Measurements from ENCODE around the gene SIX5. TPM values are rescaled to one million over a fixed set of nuclear protein-coding genes. Genes with fewer than 3 reads are reported as not detected.
"Not testable (repeated sequence)": the region's sequence is repeated elsewhere in the genome, so short reads cannot be mapped to it uniquely, and the experiment has no call there.

Gene SIX5
- total RNA-seq, 1 donor from 2014 or later: 5.0 TPM

DNA sequence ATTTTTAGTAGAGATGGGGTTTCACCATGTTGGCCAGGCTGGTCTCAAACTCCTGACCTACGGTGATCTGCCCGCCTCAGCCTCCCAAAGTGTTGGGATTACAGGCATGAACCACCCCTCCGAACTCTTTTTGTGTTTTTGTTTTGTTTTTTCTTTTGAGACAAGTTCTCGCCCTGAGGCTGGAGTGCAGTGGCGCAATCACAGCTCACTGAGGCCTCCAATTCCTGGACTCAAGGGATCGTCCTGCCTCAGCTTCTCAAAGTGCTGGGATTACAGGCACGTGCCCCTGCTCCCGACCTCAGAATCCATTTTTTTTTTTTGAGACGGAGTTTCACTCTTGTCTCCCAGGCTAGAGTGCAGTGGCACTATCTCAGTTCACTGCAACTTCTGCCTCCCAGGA, 11.4 kb downstream of the SIX5 start:
- no peak for DNase-seq (ENCODE audit: low read depth in 2 of 2)

- DNase-seq (ENCODE audit: low read depth in 2 of 2): no peak
Measured at GRCh38 chr19:45754323-45754722, 14.7 kb downstream of the SIX5 start.

DNA sequence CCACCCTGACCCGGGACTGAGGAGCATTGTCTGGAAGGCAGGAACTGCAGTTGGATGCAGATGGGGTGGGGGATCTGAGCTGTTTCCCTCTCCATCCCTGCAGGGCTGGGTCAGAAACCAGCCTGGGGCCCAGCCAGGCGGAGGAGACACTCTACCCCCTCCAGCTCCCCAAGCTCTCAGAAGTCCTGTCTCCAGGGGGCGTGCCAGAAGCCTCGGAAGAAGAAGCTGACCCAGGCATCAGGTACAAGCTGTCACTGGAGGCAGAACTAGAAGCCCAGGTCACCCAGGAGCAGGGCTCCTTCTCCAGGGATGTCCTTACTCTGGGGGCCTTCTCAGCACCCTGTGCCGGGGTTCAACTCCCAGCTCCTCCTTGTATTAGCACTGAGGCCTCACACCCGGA, 15.5 kb downstream of the SIX5 start:
- DNase-seq (ENCODE audit: low read depth in 2 of 2): no peak

- no peak for DNase-seq (ENCODE audit: low read depth in 2 of 2)
Measured at GRCh38 chr19:45752639-45753038, 16.4 kb downstream of the SIX5 start.

GRCh38 chr19:45751483-45751882, 17.6 kb downstream of the SIX5 start:
- not testable (repeated sequence) for DNase-seq (ENCODE audit: low read depth in 2 of 2)

DNA sequence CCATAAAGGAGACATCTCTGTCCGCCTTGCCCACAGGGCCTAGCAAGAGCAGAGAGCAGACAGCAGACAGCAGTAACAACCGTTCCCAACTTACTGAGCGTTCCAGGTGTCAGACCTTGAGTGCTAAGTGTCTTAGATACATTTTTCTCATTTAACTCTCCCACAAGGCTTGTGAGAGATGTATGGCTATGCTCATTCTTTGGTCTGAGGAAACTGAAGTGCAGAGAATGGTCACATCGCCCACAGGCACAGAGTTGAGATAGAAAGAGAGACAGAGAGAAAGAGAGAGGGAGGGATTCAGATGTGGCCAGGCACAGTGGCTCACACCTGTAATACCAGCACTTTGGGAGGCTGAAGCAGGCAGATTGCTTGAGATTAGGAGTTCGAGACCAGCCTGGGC, 21.5 kb downstream of the SIX5 start:
- DNase-seq (ENCODE audit: low read depth in 2 of 2): no peak

DNA sequence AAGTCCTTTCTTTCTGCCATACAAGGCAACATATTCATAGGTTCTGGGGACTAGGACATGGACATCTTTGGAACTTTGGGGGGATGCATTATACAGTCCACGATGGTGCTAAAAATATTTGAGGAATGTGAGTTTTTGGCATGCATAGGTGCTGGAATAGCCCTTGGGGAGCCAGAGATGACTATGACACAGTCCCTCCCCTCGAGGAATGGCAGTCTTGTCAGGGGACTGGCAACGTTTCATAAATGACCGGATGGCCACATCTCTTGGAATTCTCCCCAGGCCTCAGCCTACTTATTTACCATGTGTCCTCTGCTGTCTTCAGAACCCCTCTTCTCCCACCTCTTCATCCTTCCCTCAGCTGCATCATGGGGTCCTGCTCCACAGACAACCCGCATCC, 22.2 kb downstream of the SIX5 start:
- DNase-seq (ENCODE audit: low read depth in 2 of 2): no peak

DNA sequence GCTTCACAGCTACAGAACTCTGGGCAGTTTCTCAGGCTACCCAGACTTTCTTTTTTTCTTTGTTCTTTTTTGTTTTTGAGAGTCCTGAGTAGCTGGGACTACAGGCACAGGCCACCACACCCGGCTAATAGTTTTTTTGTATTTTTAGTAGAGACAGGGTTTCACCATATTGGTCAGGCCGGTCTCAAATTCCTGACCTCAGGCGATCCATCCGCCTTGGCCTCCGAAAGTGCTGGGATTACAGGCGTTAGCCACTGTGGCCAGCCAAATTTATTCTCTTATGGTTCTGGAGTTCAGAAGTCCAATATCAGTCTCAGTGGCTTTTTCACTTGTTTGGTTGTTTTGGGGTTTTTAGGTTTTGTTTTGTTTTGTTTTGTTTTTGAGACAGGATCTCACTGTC, 23.4 kb downstream of the SIX5 start:
- DNase-seq (ENCODE audit: low read depth in 2 of 2): no peak

DNA sequence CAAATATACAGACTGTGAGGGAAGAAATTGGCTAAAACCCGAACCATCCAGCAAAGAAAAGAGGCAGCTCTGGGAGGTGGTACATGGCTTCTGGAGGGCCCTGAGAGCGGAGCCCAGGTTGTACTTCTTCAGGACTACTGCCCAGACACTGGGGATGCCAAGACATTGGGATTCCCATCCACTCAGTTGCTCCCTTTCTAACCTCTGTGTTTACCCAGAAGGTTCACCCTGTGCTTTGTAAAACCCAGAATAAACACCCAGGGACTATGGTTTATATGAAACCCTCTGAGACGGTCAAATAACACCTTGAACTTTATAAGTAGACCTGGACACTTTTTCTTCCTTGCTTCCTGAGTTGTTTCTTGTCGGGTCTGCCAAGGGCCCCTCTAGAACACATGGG, 26.1 kb downstream of the SIX5 start:
- no peak for DNase-seq (ENCODE audit: low read depth in 2 of 2)

DNA sequence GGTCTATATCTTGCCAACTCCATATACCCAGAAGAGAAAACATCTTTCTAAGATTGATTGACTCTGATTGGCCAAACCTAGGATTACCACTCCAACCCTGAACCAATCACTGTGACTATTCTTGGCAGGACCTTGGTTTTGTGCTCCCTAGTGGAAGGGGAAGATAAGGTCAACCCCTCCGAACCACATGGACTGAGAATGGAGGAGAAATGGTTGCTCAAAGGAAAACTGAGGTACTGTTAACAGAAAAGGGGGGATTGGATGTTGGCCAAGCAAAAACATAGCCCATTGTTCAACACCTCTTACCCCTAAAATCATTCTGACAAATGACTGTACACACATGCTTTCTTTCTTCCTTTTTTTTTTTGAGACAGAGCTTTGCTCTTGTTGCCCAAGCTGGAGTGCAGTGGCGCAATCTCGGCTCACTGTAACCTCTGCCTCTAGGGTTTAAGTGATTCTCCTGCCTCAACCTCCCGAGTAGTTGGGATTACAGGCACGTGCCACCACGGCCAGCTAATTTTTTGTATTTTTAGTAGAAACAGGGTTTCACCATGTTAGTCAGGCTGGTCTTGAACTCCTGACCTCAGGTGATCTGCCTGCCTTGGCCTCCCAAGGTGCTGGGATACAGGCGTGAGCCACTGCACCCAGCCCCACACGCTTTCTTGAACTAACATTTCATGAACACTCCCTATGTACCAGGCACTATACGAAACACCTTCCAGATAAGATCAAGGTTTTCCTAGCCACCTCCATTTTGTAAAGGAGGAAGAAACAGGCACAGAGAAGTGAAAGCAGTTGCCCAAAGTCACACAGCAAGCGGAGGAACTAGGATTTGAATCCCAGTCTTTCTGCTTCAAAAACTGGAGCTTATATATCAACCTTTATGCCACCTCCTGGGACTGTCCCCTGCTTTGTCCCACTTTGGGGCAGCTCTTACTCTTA, 29.3 kb downstream of the SIX5 start:
- no peak for DNase-seq (ENCODE audit: low read depth in 2 of 2)

DNA sequence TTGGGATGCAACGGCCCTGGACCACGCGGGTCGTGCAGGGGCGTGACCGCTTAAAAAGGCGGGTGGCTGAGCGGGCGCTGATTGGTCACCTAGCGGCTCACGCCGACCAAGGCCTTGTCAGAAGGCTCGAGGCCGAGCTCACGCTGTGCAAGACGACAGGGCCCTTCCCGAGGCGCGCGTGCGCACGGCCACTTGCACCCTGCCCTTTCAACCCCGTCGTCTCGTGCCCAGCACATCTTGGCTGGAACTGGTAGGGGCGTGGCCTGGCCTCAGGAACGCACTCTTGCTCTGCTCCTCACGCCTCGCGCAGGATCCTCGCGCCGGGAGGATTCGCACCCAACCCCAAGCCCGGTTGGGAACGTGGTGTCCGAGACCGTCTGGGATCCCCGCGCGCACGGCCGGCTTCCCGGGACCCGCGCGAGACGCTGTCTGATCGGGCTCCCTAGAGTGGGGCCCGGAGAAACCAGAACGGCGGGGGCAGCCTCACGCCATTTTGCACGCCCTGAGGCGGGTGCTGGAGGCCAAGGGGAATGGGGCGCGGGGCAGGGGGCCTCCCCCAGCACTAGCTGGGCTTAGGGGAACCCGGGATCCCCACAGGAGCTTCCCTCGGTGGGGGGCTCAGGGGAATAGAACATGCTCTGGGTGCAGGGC, 35.8 kb downstream of the SIX5 start, which contains the start of gene MEIOSIN:
Gene MEIOSIN, plus strand, starts transcription at position 280 of the 651 bp plus-strand sequence. CDS start 1,938 bp downstream, outside the sequence.
- DNase-seq (ENCODE audit: low read depth in 2 of 2): no peak

DNA sequence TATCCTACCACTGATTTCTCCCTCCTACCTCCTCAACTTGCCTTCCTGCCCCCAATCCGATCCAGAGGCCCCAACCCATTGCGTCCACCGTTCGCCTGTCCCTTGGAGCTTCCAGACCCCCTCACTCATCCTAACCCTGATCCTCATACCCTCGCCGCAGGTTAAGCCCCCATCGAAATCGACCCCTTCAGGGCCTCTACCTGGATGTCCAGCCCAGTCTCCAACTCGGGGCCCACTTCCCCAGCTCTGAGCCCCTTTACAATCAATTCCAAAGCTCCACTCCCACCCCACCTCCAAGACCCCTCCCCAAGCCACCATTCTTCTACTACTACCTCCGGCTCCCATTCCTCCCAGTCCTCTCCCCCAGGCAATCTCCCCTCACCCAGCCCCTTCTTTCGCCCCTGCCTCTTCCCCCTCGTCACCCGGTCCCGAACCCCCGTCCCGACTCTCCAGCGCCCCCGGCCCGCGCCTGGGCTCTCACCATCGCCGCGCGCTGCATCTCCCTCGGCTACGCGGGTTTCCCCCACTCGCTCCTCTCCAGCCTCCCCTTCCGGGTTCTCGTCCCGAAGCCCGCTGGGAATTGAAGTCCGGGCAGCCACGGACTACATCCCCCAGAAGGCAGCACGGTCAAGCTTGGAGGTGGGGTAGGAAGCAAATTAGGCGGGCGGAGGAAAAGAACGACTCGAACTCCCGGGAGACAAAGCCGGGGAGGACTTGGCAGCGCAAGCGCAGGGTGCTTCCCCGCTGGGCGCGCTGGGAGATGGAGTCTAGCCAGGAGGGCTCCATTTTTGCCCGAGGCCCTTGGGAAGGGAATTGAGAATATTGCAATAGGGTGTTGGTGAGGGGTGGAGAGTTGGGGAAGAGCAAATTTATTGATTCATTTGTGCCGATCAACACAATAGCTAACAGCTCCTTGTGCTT, 38.4 kb downstream of the SIX5 start, which contains the start of gene FBXO46:
Gene FBXO46, minus strand, starts transcription at position 529 of the 921 bp plus-strand sequence. CDS start 17,401 bp downstream, outside the sequence.
- peak; percentile 97 to 98 for DNase-seq (ENCODE audit: low read depth in 2 of 2)

GRCh38 chr19:45729800-45730290, 39.2 kb downstream of the SIX5 start:
- peak; percentile 28 to 52 for DNase-seq (ENCODE audit: low read depth in 2 of 2)

DNA sequence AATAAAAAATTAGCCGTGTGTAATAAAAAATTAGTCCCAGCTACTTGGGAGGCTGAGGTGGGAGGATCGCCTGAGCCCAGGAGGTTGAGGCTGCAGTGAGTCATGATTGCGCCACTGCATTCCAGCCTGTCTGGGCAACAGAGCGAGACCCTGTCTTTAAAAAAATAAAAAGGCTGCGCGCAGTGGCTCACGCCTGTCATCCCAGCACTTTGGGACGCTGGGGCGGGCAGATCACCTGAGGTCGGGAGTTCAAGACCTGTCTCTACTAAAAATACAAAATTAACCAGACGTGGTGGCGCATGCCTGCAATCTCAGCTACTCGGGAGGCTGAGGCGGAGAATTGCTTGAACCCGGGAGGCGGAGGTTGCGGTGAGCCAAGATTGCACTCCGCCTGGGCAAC, 40.4 kb downstream of the SIX5 start:
- not testable (repeated sequence) for DNase-seq (ENCODE audit: low read depth in 2 of 2)

DNA sequence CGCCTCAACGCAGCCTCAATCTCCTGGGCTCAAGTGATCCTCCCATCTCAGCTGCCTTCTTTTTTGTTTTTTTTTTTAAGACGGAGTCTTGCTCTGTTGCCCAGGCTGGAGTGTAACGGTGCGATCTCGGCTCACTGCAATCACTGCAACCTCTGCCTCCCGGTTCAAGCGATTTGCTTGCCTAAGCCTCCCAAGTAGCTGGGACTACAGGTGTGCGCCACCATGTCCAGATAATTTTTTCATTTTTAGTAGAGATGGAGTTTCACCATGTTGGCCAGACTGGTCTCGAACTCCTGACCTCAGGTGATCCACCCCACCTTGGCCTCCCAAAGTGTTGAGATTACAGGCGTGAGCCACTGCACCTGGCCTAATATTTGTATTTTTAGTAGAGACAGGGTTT, 49.0 kb downstream of the SIX5 start:
- not testable (repeated sequence) for DNase-seq (ENCODE audit: low read depth in 2 of 2)

- peak; percentile 11 to 18 for DNase-seq (ENCODE audit: low read depth in 2 of 2)
Measured at GRCh38 chr19:45717983-45718650, 50.9 kb downstream of the SIX5 start.

DNA sequence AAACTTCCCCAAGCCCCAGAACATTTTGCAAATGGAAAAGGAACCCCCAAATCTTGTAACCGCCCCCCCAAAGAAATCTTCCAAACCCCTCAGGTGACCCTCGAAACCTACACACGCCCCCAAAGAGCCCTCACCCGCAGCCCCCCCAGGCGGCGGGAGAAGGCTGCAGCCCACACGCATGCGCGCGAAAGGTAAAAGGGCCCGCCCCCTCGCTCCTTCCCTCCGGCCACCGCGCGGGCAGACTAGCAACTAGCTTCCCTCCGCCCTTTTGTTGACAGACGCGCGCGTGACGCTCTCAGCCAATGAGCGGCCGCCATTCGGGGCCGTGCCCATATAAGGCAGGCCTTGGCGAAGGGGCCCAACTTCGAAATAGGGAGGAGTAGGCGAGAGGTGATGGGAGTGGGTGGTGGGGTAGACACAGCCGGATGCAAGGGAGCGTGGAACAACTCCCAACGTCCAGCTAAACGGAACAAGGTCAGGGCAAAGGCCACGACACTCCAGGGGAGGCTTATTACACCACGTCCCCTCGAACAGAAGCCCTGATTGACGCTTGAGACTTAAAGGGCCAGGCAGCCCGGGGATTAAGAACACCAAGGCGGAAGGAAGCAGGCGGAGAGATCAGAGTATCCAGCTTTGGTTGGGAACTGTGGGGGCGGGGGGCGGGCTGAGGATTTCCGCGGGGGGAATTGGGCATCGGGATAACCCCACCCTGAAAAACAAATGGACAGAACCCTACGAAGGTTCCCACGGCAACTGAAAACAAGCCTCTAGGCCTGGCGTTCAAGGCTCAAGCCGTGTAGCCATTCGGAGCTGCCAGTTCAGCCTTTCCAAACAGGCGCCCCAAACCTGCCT, 51.7 kb downstream of the SIX5 start:
- DNase-seq (ENCODE audit: low read depth in 2 of 2): peak; percentile 99 to 100

DNA sequence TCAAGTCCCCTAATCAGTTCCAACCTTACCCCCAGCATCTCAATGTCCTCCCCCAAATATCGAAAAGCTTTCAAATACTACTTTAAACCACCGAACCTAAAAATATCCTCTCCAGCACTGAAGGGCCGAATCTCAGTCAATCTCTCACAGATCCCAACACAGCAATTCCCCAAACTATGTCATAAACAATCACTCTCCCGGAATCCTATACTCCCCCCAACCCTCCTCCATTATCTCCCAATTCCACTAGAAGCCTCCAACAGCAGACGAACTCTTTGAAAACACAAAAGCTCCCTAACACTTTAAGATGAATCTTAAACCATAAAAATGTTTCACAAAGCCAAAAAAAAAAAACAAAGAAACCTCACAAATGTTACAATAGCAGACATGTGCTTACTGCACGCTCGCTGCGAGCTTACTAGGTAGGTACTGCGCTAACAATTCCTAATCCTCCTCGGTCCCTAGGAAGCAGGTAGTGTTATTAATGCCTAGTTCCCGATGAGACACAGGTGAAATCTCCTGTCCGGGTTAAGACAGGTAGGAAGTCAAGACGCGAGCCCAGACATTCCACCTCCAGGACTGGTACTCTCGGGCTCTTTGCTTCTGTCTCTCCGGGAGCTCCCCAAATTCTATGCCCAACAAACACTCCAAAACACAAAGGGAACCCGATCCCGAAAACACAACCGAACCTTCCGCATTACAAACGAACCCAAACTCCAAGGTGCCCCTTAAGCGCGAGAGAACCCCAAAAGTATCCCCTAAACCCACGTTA, 52.5 kb downstream of the SIX5 start:
- peak; percentile 27 to 54 for DNase-seq (ENCODE audit: low read depth in 2 of 2)

- DNase-seq (ENCODE audit: low read depth in 2 of 2): no peak
Measured at GRCh38 chr19:45715139-45715538, 53.9 kb downstream of the SIX5 start.
